Testis (tissue), 2 donors: ENCODE results near the gene PTPRG.

Source experiments
- CTCF ChIP-seq, 3 experiments: fragments of 450-650 bp in 2 of 3; fragments of 200-600 bp in 1 of 3; sonication (generic) in 1 of 3; IDR thresholded peaks; one replicate each; pipeline ENCODE4 v1.5.1; 2016 to 2019; ENCODE audit warnings: antibody characterized with exemption in 3 of 3, mild to moderate bottlenecking in 2 of 3, moderate library complexity in 1 of 3
- POLR2A ChIP-seq: fragments of 450-650 bp; IDR thresholded peaks from one replicate; pipeline ENCODE4 v1.6.1; 2017; ENCODE audit warnings: antibody characterized with exemption, mild to moderate bottlenecking, moderate library complexity

GRCh38 chr3:61669668-61670299, 108.4 kb downstream of the PTPRG start:
- TF ChIP-seq CTCF (IDR thresholded peaks at IDR 0.05) (no peak), POLR2A (no peak)
